ENCODE data around the gene MAPK6. TPM values are rescaled to one million over a fixed set of nuclear protein-coding genes. Genes with fewer than 3 reads are reported as not detected.
"Not testable (repeated sequence)": the region's sequence is repeated elsewhere in the genome, so short reads cannot be mapped to it uniquely, and the experiment has no call there.

Gene MAPK6
- total and polyA plus RNA-seq, 2 of the 4 experiments (the other 2 are of a cell fraction) = 22.6 to 60.6 TPM

DNA sequence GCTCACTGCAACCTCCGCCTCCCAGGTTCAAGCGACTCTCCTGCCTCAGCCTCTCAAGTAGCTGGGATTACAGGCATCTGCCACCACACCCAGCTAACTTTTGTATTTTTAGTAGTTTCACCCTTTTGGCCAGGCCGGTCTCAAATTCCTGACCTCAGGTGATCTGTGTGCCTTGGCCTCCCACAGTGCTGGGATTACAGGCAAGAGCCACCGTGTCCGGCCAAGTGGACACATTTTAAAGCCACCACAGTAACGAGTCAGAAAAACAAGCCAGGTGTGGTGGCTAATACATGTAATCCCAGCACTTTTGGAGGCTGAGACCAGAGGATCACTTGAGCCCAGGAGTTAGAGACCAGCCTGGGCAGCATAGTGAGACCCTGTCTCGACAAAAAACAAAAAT is 35.8 kb downstream of the MAPK6 start:
- BruUV-seq (replicated peaks); dilution Hi-C loops (cut with HindIII; ENCODE audit: low sequenced_read_pairs, unreplicated experiment); POLR2A ChIA-PET (ENCODE audit: unreplicated experiment): not testable (repeated sequence)

More for the DNA sequence above, 35.8 kb downstream of the MAPK6 start:
- H3K27me3 ChIP-seq (ENCODE audit: control insufficient read depth, insufficient read depth, low read length); H3K14ac ChIP-seq (replicated peaks; ENCODE audit: low read depth, low read length); H3K4me1 ChIP-seq (ENCODE audit: control insufficient read depth, insufficient read depth, low read length); H2AFZ ChIP-seq (replicated peaks; ENCODE audit: low read length, poor library complexity); H3K23ac ChIP-seq (ENCODE audit: low read depth, low read length); H3K56ac ChIP-seq (ENCODE audit: extremely low read depth, insufficient read depth, low read length); in situ Hi-C loops (cut with MboI; ENCODE audit: low sequenced_read_pairs); H3K9ac ChIP-seq (ENCODE audit: low read depth, low read length); H4K91ac ChIP-seq (ENCODE audit: insufficient read depth, low read depth, low read length); ATAC-seq (ENCODE audit: low read depth); H2BK20ac ChIP-seq (ENCODE audit: low read depth, low read length); H3K9me3 ChIP-seq (ENCODE audit: control insufficient read depth, insufficient read depth, low read length); H2AK5ac ChIP-seq (ENCODE audit: low read depth, low read length); H2BK15ac ChIP-seq (ENCODE audit: low read depth, low read length); DNase-seq; H4K8ac ChIP-seq (ENCODE audit: low read depth in 2 of 2, low read length in 2 of 2); H3K18ac ChIP-seq (ENCODE audit: low read depth, low read length); H3K4me3 ChIP-seq (ENCODE audit: insufficient read depth, low read depth, low read length); H2BK5ac ChIP-seq (ENCODE audit: low read depth, low read length, poor library complexity, severe bottlenecking); H3K9me1 ChIP-seq (ENCODE audit: insufficient read depth, low read length); H3K27ac ChIP-seq (ENCODE audit: insufficient read depth, low read length); H3K4me2 ChIP-seq (ENCODE audit: low read depth, low read length); CTCF ChIA-PET; H2AK9ac ChIP-seq (replicated peaks; ENCODE audit: low read depth, low read length, poor library complexity); H3K4ac ChIP-seq (ENCODE audit: low read depth, low read length); H4K5ac ChIP-seq (ENCODE audit: low read depth, low read length); H2BK120ac ChIP-seq (ENCODE audit: low read depth, low read length): not testable (repeated sequence)
- H4K20me1 ChIP-seq (ENCODE audit: insufficient read depth, low read length) = peaks cover 11% of the 10 kb centered on the region
- peaks cover 48 to 69% of the 10 kb centered on the region in 2 experiments for H3K79me1 ChIP-seq (ENCODE audit: low read depth in 1 of 2, low read length in 2 of 2)
- WGBS, 2 experiments (ENCODE audit: extremely low coverage in 2 of 2, insufficient read length in 1 of 2) = 87% methylated on average over 5 of the region's 7 CpGs; no CpG with 5 or more reads in 1 of the 2 experiments
- intact Hi-C loops (cut with micrococcal nuclease) = loop anchor here (5.0 kb wide), 1 partner anchor 38 kb away; the partner anchor contains the start of gene MAPK6
- peaks cover 33% of the 10 kb centered on the region for H3K36me3 ChIP-seq (ENCODE audit: control insufficient read depth, insufficient read depth, low read length)

All from IMR-90 (cell line).